Fibroblast of lung (primary cell): ENCODE results near the gene PRSS50. TPM values are rescaled to one million over a fixed set of nuclear protein-coding genes. Genes with fewer than 3 reads are reported as not detected.

ENCODE experiments used
- DNase-seq, 2 donors: peaks; one replicate each; pipeline versions ENCODE4 v3.0.0 to v3.0.0-alpha.2; 2010; ENCODE audit warnings: low read depth in 2 of 2
- H2AFZ ChIP-seq: 2 replicates; pipeline ENCODE4 v1.5.1; 2012; ENCODE audit warnings: low read length, control low read depth, inconsistent platforms
- H3K27ac ChIP-seq: 2 replicates; pipeline ENCODE4 v1.5.1; 2011; ENCODE audit warnings: low read length, control low read depth; ENCODE audit not compliant: insufficient read depth
- H3K27me3 ChIP-seq: 2 replicates; pipeline ENCODE4 v1.5.1; 2011; ENCODE audit warnings: mild to moderate bottlenecking, low read length; ENCODE audit not compliant: control insufficient read depth, insufficient read depth
- H3K36me3 ChIP-seq: 2 replicates; pipeline ENCODE4 v1.5.1; 2011; ENCODE audit warnings: low read length; ENCODE audit not compliant: control insufficient read depth, insufficient read depth
- H3K4me1 ChIP-seq: 2 replicates; pipeline ENCODE4 v1.5.1; 2011; ENCODE audit warnings: low read length; ENCODE audit not compliant: control insufficient read depth, insufficient read depth; ENCODE audit errors: extremely low read depth
- H3K4me2 ChIP-seq: 2 replicates; pipeline ENCODE4 v1.5.1; 2011; ENCODE audit warnings: low read length, control low read depth; ENCODE audit not compliant: insufficient read depth; ENCODE audit errors: extremely low read depth
- H3K4me3 ChIP-seq, 4 experiments: fragments of 200-600 bp in 1 of 4; sonication (generic) in 1 of 4; replicated peaks in 1 of 4; 2 replicates each; pipeline ENCODE4 v1.5.1; 2011 to 2016; ENCODE audit warnings: low read length in 4 of 4, low read depth in 3 of 4, mild to moderate bottlenecking in 3 of 4, control low read depth in 2 of 4, inconsistent platforms in 1 of 4, mixed read lengths in 1 of 4; ENCODE audit not compliant: insufficient read depth in 1 of 4; ENCODE audit errors: control extremely low read depth in 1 of 4
- H3K79me2 ChIP-seq: 2 replicates; pipeline ENCODE4 v1.5.1; 2012; ENCODE audit warnings: mild to moderate bottlenecking, low read length, inconsistent platforms; ENCODE audit not compliant: control insufficient read depth, insufficient read depth
- H3K9ac ChIP-seq: 2 replicates; pipeline ENCODE4 v1.5.1; 2011; ENCODE audit warnings: mild to moderate bottlenecking, low read length, control low read depth; ENCODE audit not compliant: insufficient read depth
- H3K9me3 ChIP-seq: 2 replicates; pipeline ENCODE4 v1.5.1; 2012; ENCODE audit warnings: low read depth, low read length; ENCODE audit not compliant: control insufficient read depth, insufficient read depth
- H4K20me1 ChIP-seq: 2 replicates; pipeline ENCODE4 v1.5.1; 2011; ENCODE audit warnings: low read length; ENCODE audit not compliant: control insufficient read depth, insufficient read depth; ENCODE audit errors: extremely low read depth
- EZH2 ChIP-seq: IDR thresholded peaks from 2 replicates; pipeline ENCODE4 v1.5.1; 2012; ENCODE audit warnings: low read length, control low read depth, mild to moderate bottlenecking; ENCODE audit errors: missing control alignments
- polyA plus RNA-seq, 2 donors: library from polyadenylated mRNA; depleted of rRNA in 1 of 2; stranded (reverse) in 1 of 2; unstranded in 1 of 2; fragments of >200 nt; gene quantifications; 2 replicates each; pipeline ENCODE4 v1.2.1, GENCODE V29; 2011 to 2012; ENCODE audit warnings: missing spikeins in 1 of 2
- total RNA-seq: library from RNA; depleted of rRNA; stranded (reverse); fragments of >200 nt; gene quantifications from 2 replicates; pipeline ENCODE4 v1.2.1, GENCODE V29; 2014
- TF ChIP-seq, protein P1 (sequence below), 2 donors: IDR thresholded peaks in 1 of 2; conservative IDR thresholded peaks in 1 of 2; 1 replicate in 1 of 2; 2 replicates in 1 of 2; pipeline ENCODE4 v1.5.1; 2011 to 2012; ENCODE audit warnings: low read length in 2 of 2, control low read depth in 1 of 2, inconsistent platforms in 1 of 2, low read depth in 1 of 2, mild to moderate bottlenecking in 1 of 2

Gene PRSS50
- total and polyA plus RNA-seq, 2 donors (not counting 1 experiment from before 2014, with no cell fraction given) = not detected

DNA sequence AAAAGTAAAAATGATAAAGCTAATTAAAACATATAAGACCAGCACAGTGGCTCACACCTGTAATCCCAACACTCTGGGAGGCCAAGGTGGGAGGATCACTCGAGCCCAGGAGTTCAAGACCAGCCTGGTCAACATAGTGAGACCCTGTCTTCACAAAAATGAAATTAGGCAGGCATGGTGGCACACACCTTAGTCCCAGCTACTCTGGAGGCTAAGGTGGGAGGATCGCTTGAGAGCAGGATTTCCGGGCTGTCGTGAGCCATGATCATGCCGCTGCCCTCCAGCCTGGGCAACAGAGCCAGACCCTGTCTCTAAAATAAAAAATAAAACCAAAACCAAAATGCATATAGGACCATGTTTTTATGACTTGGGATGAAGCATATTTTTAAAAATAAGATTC is 4.8 kb upstream of the PRSS50 start:
- no peak for DNase-seq
- no peak overlapping the region for H3K4me3 ChIP-seq
- no peaks in the 10 kb centered on the region for H3K36me3 ChIP-seq
- no peak overlapping the region for H3K27ac ChIP-seq
- no peak overlapping the region for H3K9ac ChIP-seq
- no peak overlapping the region for H2AFZ ChIP-seq
- no peak overlapping the region for H3K4me2 ChIP-seq
- no peaks in the 10 kb centered on the region for H3K4me1 ChIP-seq
- no peaks in the 10 kb centered on the region for H4K20me1 ChIP-seq
- H3K79me2 ChIP-seq = no peaks in the 10 kb centered on the region
- H3K27me3 ChIP-seq = peaks cover 4% of the 10 kb centered on the region
- no peak for TF ChIP-seq EZH2
- TF ChIP-seq, protein P1, sequence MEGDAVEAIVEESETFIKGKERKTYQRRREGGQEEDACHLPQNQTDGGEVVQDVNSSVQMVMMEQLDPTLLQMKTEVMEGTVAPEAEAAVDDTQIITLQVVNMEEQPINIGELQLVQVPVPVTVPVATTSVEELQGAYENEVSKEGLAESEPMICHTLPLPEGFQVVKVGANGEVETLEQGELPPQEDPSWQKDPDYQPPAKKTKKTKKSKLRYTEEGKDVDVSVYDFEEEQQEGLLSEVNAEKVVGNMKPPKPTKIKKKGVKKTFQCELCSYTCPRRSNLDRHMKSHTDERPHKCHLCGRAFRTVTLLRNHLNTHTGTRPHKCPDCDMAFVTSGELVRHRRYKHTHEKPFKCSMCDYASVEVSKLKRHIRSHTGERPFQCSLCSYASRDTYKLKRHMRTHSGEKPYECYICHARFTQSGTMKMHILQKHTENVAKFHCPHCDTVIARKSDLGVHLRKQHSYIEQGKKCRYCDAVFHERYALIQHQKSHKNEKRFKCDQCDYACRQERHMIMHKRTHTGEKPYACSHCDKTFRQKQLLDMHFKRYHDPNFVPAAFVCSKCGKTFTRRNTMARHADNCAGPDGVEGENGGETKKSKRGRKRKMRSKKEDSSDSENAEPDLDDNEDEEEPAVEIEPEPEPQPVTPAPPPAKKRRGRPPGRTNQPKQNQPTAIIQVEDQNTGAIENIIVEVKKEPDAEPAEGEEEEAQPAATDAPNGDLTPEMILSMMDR (conservative IDR thresholded peaks at IDR 0.05 in 1 of 2, IDR thresholded peaks at IDR 0.05 in 1 of 2; ENCODE audit: low read depth in 1 of 2, low read length in 2 of 2) = no peak
- H3K9me3 ChIP-seq = no peaks in the 10 kb centered on the region

DNA sequence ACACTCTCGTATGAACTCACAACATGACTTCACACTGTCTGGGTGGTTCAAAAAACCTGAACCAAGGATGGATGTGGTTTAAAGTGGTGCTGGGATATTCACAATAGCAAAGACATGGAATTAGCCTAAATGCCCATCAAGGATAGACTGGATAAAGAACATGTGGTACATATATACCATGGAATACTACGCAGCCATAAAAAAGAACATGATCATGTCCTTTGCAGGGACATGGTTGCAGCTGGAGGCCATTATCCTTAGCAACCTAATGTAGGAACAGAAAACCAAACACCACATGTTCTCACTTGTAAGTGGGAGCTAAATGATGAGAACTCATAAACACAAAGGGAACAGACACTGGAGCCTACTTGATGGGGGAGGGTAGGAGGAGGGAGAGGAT is 3.3 kb upstream of the PRSS50 start:
- H3K4me1 ChIP-seq = no peaks in the 10 kb centered on the region
- H4K20me1 ChIP-seq = no peaks in the 10 kb centered on the region
- H3K4me3 ChIP-seq = no peak overlapping the region
- no peak for TF ChIP-seq EZH2
- TF ChIP-seq, protein P1 (conservative IDR thresholded peaks at IDR 0.05 in 1 of 2, IDR thresholded peaks at IDR 0.05 in 1 of 2; ENCODE audit: low read depth in 1 of 2, low read length in 2 of 2) = no peak
- H3K27me3 ChIP-seq = peaks cover 4% of the 10 kb centered on the region
- no peak overlapping the region for H2AFZ ChIP-seq
- H3K36me3 ChIP-seq = no peaks in the 10 kb centered on the region
- H3K4me2 ChIP-seq = no peak overlapping the region
- H3K79me2 ChIP-seq = no peaks in the 10 kb centered on the region
- no peaks in the 10 kb centered on the region for H3K9me3 ChIP-seq
- no peak overlapping the region for H3K9ac ChIP-seq
- no peak overlapping the region for H3K27ac ChIP-seq
- DNase-seq = no peak

DNA sequence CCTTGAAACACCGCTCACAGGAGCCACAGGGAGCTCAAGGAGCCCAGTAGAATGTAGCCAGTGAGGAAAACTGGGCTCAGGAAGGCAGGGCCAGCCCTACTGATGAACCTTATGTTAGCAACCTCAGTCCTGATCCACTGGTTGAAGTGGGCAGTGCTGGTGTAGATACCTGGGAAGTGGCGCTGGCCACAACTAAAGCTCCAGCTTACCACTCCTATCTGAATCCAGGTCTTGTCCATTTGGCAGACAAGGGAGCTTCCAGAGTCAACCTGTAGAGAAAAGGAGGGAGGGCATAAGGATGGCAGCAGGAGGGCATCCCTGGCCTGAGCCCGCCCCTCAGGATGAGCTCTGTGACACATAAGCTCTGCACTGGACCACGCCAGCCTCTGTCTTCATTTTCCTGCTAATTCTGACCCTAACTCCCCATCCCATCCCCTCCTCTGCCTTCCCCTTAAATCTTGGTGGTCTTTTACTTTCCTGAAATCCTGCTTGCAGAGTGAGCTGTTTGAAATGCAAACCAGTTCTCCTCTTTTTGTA is 2.1 kb upstream of the PRSS50 start:
- DNase-seq = no peak

More for the DNA sequence above, 2.1 kb upstream of the PRSS50 start:
- no peak overlapping the region for H2AFZ ChIP-seq
- no peaks in the 10 kb centered on the region for H3K9me3 ChIP-seq
- H3K27me3 ChIP-seq = peaks cover 4% of the 10 kb centered on the region
- H3K4me2 ChIP-seq = no peak overlapping the region
- TF ChIP-seq, protein P1 (conservative IDR thresholded peaks at IDR 0.05 in 1 of 2, IDR thresholded peaks at IDR 0.05 in 1 of 2; ENCODE audit: low read depth in 1 of 2, low read length in 2 of 2) = no peak
- no peak for TF ChIP-seq EZH2
- no peak overlapping the region for H3K9ac ChIP-seq
- H4K20me1 ChIP-seq = no peaks in the 10 kb centered on the region
- no peaks in the 10 kb centered on the region for H3K36me3 ChIP-seq
- H3K4me3 ChIP-seq = no peak overlapping the region
- H3K4me1 ChIP-seq = no peaks in the 10 kb centered on the region
- H3K27ac ChIP-seq = no peak overlapping the region
- H3K79me2 ChIP-seq = no peaks in the 10 kb centered on the region
